A549 (cell line): ENCODE measurements around the gene CENPF. TPM values are rescaled to one million over a fixed set of nuclear protein-coding genes. Genes with fewer than 3 reads are reported as not detected.

Source experiments
- ATAC-seq, 2 experiments: fragments of 200-7000 bp in 1 of 2; fragments of >200 bp in 1 of 2; cut with Nextera tagmentation in 1 of 2; cut with Tn5 transposase in 1 of 2; 3 replicates each; pipeline versions ENCODE4 v1.8.0 to v1.9.1; 2018 to 2020; ENCODE audit warnings: mild to moderate bottlenecking in 1 of 2, moderate library complexity in 1 of 2
- CTCF ChIA-PET: fragments of 300-600 bp; sonication (Branson Sonifier 250); formaldehyde crosslinking; extraction: SDS; loops from one replicate; lab custom pipeline; 2021; ENCODE audit warnings: antibody characterized with exemption, inconsistent platforms; lab: Yijun Ruan, JAX
- POLR2A ChIA-PET: fragments of 350-600 bp; formaldehyde crosslinking; extraction: SDS; loops from one replicate; lab custom pipeline; 2021; ENCODE audit warnings: antibody characterized with exemption, inconsistent platforms; lab: Yijun Ruan, JAX
- DNase-seq, 2 experiments: peaks; one replicate each; pipeline versions ENCODE4 v3.0.0 to v3.0.0-alpha.2; 2011 to 2016; ENCODE audit warnings: low read depth in 1 of 2, low spot score in 1 of 2
- FAIRE-seq: peaks from 2 replicates; lab custom pipeline; 2011; peaks lifted over from hg19 to GRCh38; lab: Jason Lieb, UNC
- H3K27ac ChIP-seq, 2 experiments: fragments of >200 bp; sonication (Bioruptor Twin); formaldehyde crosslinking; 3 replicates each; pipeline ENCODE4 v1.5.1; 2016 to 2017
- H3K4me1 ChIP-seq: fragments of >200 bp; sonication (Bioruptor Twin); formaldehyde crosslinking; 3 replicates; pipeline ENCODE4 v1.6.1; 2016
- H3K4me2 ChIP-seq: fragments of >200 bp; sonication (Bioruptor Twin); formaldehyde crosslinking; 3 replicates; pipeline ENCODE4 v1.6.1; 2016
- H3K4me3 ChIP-seq: fragments of >200 bp; sonication (Bioruptor Twin); formaldehyde crosslinking; 3 replicates; pipeline ENCODE4 v1.5.1; 2016
- H3K9me3 ChIP-seq: fragments of >200 bp; sonication (Bioruptor Twin); formaldehyde crosslinking; 3 replicates; pipeline ENCODE4 v1.6.1; 2016
- BHLHE40 ChIP-seq: IDR thresholded peaks from 2 replicates; pipeline ENCODE4 v1.6.1; 2012; ENCODE audit warnings: low read depth, low read length, inconsistent platforms
- CBX8 ChIP-seq: fragments of 200-600 bp; sonication (generic); IDR thresholded peaks from 2 replicates; pipeline ENCODE4 v1.6.1; 2016
- CHD2 ChIP-seq: fragments of 150-350 bp; IDR thresholded peaks from 2 replicates; pipeline ENCODE4 v1.6.1; 2014; ENCODE audit warnings: low read length; ENCODE audit not compliant: partially characterized antibody
- EHMT2 ChIP-seq: fragments of 200-600 bp; sonication (generic); IDR thresholded peaks from 2 replicates; pipeline ENCODE4 v1.6.1; 2016; ENCODE audit warnings: antibody characterized with exemption, low read depth, mild to moderate bottlenecking, moderate library complexity
- EP300 ChIP-seq, 2 experiments: fragments of >200 bp; sonication (Bioruptor Twin); formaldehyde crosslinking; IDR thresholded peaks; 2 replicates in 1 of 2; 3 replicates in 1 of 2; pipeline ENCODE4 v1.6.1; 2016 to 2017
- ESRRA ChIP-seq: fragments of 150-350 bp; IDR thresholded peaks from 2 replicates; pipeline ENCODE4 v1.6.1; 2014; ENCODE audit warnings: mild to moderate bottlenecking, low read length, borderline replicate concordance
- FOSB ChIP-seq: fragments of 250-450 bp; sonication (Bioruptor Pico); IDR thresholded peaks from 2 replicates; pipeline ENCODE4 v1.5.0; 2020; ENCODE audit warnings: mild to moderate bottlenecking, moderate library complexity
- FOSL2 ChIP-seq, 2 experiments: fragments of 450-650 bp in 1 of 2; fragments of >200 bp in 1 of 2; sonication (Bioruptor Twin) in 1 of 2; formaldehyde crosslinking; IDR thresholded peaks; 2 replicates each; pipeline versions ENCODE4 v1.5.0 to v1.6.1; 2016 to 2020; ENCODE audit warnings: mild to moderate bottlenecking in 1 of 2, moderate library complexity in 1 of 2
- GATA3 ChIP-seq: IDR thresholded peaks from 2 replicates; pipeline ENCODE4 v1.6.1; 2012; ENCODE audit warnings: borderline replicate concordance
- HDAC2 ChIP-seq: fragments of 200-600 bp; sonication (generic); IDR thresholded peaks from 2 replicates; pipeline ENCODE4 v1.6.1; 2016
- HEYL ChIP-seq: fragments of 250-450 bp; sonication (Bioruptor Pico); IDR thresholded peaks from 2 replicates; pipeline ENCODE4 v1.8.0; 2021; ENCODE audit warnings: mild to moderate bottlenecking, moderate library complexity
- HOXB13 ChIP-seq: fragments of 250-450 bp; sonication (Bioruptor Pico); IDR thresholded peaks from 2 replicates; pipeline ENCODE4 v1.5.0; 2020; ENCODE audit warnings: low read depth, mild to moderate bottlenecking, moderate library complexity
- JUN ChIP-seq, 2 experiments: fragments of >200 bp; sonication (Bioruptor Twin); formaldehyde crosslinking; IDR thresholded peaks; 2 replicates in 1 of 2; 3 replicates in 1 of 2; pipeline ENCODE4 v1.6.1; 2016 to 2017
- KDM1A ChIP-seq: fragments of 200-600 bp; sonication (generic); IDR thresholded peaks from 2 replicates; pipeline ENCODE4 v1.6.1; 2016; ENCODE audit warnings: low read depth, mild to moderate bottlenecking
- MAFK ChIP-seq: fragments of 450-650 bp; IDR thresholded peaks from 2 replicates; pipeline ENCODE4 v1.6.1; 2014; ENCODE audit not compliant: partially characterized antibody
- MAZ ChIP-seq: fragments of 150-350 bp; IDR thresholded peaks from 2 replicates; pipeline ENCODE4 v1.6.1; 2014; ENCODE audit warnings: antibody characterized with exemption, low read depth, low read length, borderline replicate concordance
- MYC ChIP-seq: IDR thresholded peaks from 2 replicates; pipeline ENCODE4 v1.6.1; 2012; ENCODE audit warnings: mild to moderate bottlenecking, inconsistent platforms, low read length, improper control_type of control experiment, borderline replicate concordance
- POLR2A ChIP-seq: IDR thresholded peaks from 2 replicates; pipeline ENCODE4 v1.6.1; 2012; ENCODE audit warnings: mild to moderate bottlenecking, low read length
- POLR2AphosphoS2 ChIP-seq: conservative IDR thresholded peaks from 2 replicates; pipeline ENCODE4 v1.6.1; 2012; ENCODE audit warnings: low read length, improper control_type of control experiment, inconsistent platforms
- RAD21 ChIP-seq, 2 experiments: fragments of >200 bp in 1 of 2; sonication (Bioruptor Twin) in 1 of 2; formaldehyde crosslinking in 1 of 2; IDR thresholded peaks in 1 of 2; conservative IDR thresholded peaks in 1 of 2; 2 replicates in 1 of 2; 3 replicates in 1 of 2; pipeline ENCODE4 v1.6.1; 2012 to 2018; ENCODE audit warnings: inconsistent platforms in 1 of 2
- RCOR1 ChIP-seq: fragments of 150-350 bp; IDR thresholded peaks from 2 replicates; pipeline ENCODE4 v1.6.1; 2014; ENCODE audit warnings: antibody characterized with exemption, low read length, low read depth
- RFX5 ChIP-seq: fragments of 450-650 bp; IDR thresholded peaks from 2 replicates; pipeline ENCODE4 v1.7.1; 2014; ENCODE audit warnings: antibody characterized with exemption, mild to moderate bottlenecking, moderate library complexity
- TP53 ChIP-seq: fragments of 250-450 bp; sonication (Bioruptor Pico); IDR thresholded peaks from 2 replicates; pipeline ENCODE4 v1.5.0; 2021; ENCODE audit warnings: mild to moderate bottlenecking, moderate library complexity
- ZFP36 ChIP-seq: fragments of 450-650 bp; IDR thresholded peaks from 2 replicates; pipeline ENCODE4 v1.6.1; 2014; ENCODE audit warnings: borderline replicate concordance; ENCODE audit not compliant: partially characterized antibody
- ZSCAN20 ChIP-seq: fragments of 250-450 bp; sonication (Bioruptor Pico); IDR thresholded peaks from 2 replicates; pipeline ENCODE4 v1.8.0; 2022; ENCODE audit warnings: mild to moderate bottlenecking, moderate library complexity
- WGBS: methylation state at CpG from one replicate; pipeline ENCODE4 v1.1.6; 2017; ENCODE audit errors: missing lambda C conversion rate; 5-methylcytosine and 5-hydroxymethylcytosine counted together
- polyA plus RNA-seq, 4 experiments: library from polyadenylated mRNA; depleted of rRNA in 3 of 4; stranded (reverse); fragments of >200 nt; fragmentation: RNase III in 1 of 4; extraction: RNeasy Plus Mini Kit Qiagen cat#74134 plus additional on column Dnase treatment in 1 of 4; gene quantifications; 2 replicates in 3 of 4; 3 replicates in 1 of 4; pipeline ENCODE4 v1.2.3, GENCODE V29; 2011 to 2017
- TF ChIP-seq, protein P1 (sequence below): fragments of 200-600 bp; sonication (generic); IDR thresholded peaks from 2 replicates; pipeline ENCODE4 v1.6.1; 2016; ENCODE audit warnings: antibody characterized with exemption, mild to moderate bottlenecking, moderate library complexity
- TF ChIP-seq, protein P2 (sequence below): fragments of 450-650 bp; IDR thresholded peaks from 2 replicates; pipeline ENCODE4 v1.6.1; 2014; ENCODE audit warnings: antibody characterized with exemption
- TF ChIP-seq, protein P3 (sequence below): IDR thresholded peaks from 2 replicates; pipeline ENCODE4 v1.6.1; 2012
- TF ChIP-seq, protein P4 (sequence below): fragments of 250-450 bp; sonication (Bioruptor Pico); IDR thresholded peaks from 2 replicates; pipeline ENCODE4 v1.5.0; 2021; ENCODE audit warnings: mild to moderate bottlenecking, moderate library complexity, borderline replicate concordance

CENPF gene
- polyA plus RNA-seq, 2 of the 4 experiments (the other 2 are of a cell fraction) = 53.0 to 70.6 TPM

DNA sequence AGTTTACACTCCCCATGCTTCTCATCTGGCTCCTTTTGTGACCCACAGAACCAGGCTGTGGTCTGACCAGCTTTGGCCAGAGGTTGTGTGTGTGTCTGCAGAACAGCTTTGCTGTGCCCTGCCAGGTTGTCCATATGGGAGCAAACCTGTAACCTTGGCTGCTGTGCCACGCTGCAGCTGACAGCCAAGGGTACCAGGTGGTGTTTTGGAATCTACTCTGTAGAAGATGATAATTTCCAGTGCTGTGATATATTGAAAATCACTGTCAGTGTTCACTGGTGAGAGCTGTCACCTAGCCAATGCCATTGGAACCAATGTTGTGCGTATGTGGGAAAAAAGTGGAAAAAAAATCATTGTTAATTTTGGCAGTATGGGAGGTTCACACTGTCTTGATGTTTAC lies 18.2 kb downstream of the CENPF start:
- POLR2A ChIA-PET = no interaction called here
- WGBS = 98% methylated on average over 2 of the region's 2 CpGs
- CTCF ChIA-PET = interaction anchor here (1.0 to 2.6 kb wide), 7 partner anchors 8 to 360 kb away, joined by 3 to 14 read pairs (median 5); no protein-coding TSS in a partner anchor
- H3K4me1 ChIP-seq = peaks cover 7% of the 10 kb centered on the region; the same call in 1 of the 3 replicates
- H3K9me3 ChIP-seq = no peaks in the 10 kb centered on the region
- no peak for DNase-seq
- TF ChIP-seq ESRRA (no peak), HDAC2 (no peak), RCOR1 (no peak), GATA3 (no peak), FOSB (CRISPR knock-in tag) (no peak), BHLHE40 (no peak), RFX5 (no peak), POLR2A (no peak), HOXB13 (CRISPR knock-in tag) (no peak), RAD21 (conservative IDR thresholded peaks at IDR 0.05 in 1 of 2, IDR thresholded peaks at IDR 0.05 in 1 of 2) (no peak), ZFP36 (no peak), POLR2AphosphoS2 (no peak), EP300 (IDR thresholded peaks at IDR 0.05) (no peak), ZSCAN20 (CRISPR knock-in tag) (no peak), TP53 (CRISPR knock-in tag) (no peak), HEYL (CRISPR knock-in tag) (no peak), MAFK (no peak)
- TF ChIP-seq, protein P1, sequence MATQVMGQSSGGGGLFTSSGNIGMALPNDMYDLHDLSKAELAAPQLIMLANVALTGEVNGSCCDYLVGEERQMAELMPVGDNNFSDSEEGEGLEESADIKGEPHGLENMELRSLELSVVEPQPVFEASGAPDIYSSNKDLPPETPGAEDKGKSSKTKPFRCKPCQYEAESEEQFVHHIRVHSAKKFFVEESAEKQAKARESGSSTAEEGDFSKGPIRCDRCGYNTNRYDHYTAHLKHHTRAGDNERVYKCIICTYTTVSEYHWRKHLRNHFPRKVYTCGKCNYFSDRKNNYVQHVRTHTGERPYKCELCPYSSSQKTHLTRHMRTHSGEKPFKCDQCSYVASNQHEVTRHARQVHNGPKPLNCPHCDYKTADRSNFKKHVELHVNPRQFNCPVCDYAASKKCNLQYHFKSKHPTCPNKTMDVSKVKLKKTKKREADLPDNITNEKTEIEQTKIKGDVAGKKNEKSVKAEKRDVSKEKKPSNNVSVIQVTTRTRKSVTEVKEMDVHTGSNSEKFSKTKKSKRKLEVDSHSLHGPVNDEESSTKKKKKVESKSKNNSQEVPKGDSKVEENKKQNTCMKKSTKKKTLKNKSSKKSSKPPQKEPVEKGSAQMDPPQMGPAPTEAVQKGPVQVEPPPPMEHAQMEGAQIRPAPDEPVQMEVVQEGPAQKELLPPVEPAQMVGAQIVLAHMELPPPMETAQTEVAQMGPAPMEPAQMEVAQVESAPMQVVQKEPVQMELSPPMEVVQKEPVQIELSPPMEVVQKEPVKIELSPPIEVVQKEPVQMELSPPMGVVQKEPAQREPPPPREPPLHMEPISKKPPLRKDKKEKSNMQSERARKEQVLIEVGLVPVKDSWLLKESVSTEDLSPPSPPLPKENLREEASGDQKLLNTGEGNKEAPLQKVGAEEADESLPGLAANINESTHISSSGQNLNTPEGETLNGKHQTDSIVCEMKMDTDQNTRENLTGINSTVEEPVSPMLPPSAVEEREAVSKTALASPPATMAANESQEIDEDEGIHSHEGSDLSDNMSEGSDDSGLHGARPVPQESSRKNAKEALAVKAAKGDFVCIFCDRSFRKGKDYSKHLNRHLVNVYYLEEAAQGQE = no peak
- TF ChIP-seq, protein P2, sequence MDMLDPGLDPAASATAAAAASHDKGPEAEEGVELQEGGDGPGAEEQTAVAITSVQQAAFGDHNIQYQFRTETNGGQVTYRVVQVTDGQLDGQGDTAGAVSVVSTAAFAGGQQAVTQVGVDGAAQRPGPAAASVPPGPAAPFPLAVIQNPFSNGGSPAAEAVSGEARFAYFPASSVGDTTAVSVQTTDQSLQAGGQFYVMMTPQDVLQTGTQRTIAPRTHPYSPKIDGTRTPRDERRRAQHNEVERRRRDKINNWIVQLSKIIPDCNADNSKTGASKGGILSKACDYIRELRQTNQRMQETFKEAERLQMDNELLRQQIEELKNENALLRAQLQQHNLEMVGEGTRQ = no peak
- TF ChIP-seq, protein P3, sequence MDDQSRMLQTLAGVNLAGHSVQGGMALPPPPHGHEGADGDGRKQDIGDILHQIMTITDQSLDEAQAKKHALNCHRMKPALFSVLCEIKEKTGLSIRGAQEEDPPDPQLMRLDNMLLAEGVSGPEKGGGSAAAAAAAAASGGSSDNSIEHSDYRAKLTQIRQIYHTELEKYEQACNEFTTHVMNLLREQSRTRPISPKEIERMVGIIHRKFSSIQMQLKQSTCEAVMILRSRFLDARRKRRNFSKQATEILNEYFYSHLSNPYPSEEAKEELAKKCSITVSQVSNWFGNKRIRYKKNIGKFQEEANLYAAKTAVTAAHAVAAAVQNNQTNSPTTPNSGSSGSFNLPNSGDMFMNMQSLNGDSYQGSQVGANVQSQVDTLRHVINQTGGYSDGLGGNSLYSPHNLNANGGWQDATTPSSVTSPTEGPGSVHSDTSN = no peak
- H3K4me2 ChIP-seq = no peak overlapping the region
- H3K4me3 ChIP-seq = no peak overlapping the region
- no peak for FAIRE-seq
- no peak overlapping the region for H3K27ac ChIP-seq
- no peak for ATAC-seq

DNA sequence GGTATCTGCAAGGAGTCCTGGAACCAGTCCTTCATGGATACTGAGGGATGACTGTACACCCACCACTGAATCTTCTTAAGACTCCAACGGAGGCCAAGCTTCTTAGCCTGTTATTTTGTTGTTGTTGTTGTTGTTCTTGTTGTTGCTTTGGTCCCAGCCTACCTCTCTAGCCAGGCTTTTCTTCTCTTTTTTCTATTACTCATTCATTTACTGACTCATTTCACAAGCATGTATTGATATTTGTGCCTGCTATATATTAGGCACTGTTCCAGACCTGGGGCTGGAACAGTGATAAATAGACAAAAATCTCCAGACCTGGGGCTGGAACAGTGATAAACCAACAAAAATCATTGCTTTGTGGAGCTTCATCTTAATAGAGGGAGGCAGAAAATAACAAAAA lies 20.4 kb downstream of the CENPF start:
- 35% methylated on average over 1 of the region's 1 CpG for WGBS
- H3K4me2 ChIP-seq = no peak overlapping the region
- ChIA-PET POLR2A (no interaction called here), CTCF (interaction anchor here (1.0 kb wide), 1 partner anchor 15 kb away, joined by 3 read pairs; no protein-coding TSS in a partner anchor)
- H3K27ac ChIP-seq = no peak overlapping the region
- H3K4me3 ChIP-seq = no peak overlapping the region
- H3K9me3 ChIP-seq = no peaks in the 10 kb centered on the region
- H3K4me1 ChIP-seq = peaks cover 7% of the 10 kb centered on the region; the same call in 1 of the 3 replicates
- ATAC-seq (no peak; a peak in 1 of 6 replicates), DNase-seq (no peak), FAIRE-seq (no peak)
- TF ChIP-seq JUN (IDR thresholded peaks at IDR 0.05) (no peak), FOSB (CRISPR knock-in tag) (no peak), CBX8 (no peak), POLR2AphosphoS2 (no peak), MAZ (no peak), MYC (no peak), RAD21 (conservative IDR thresholded peaks at IDR 0.05 in 1 of 2, IDR thresholded peaks at IDR 0.05 in 1 of 2) (no peak), ESRRA (no peak), CHD2 (no peak), KDM1A (no peak), FOSL2 (IDR thresholded peaks at IDR 0.05) (no peak), FOSL2 (CRISPR knock-in tag; IDR thresholded peaks at IDR 0.05) (no peak), EHMT2 (no peak)
- TF ChIP-seq, protein P4, sequence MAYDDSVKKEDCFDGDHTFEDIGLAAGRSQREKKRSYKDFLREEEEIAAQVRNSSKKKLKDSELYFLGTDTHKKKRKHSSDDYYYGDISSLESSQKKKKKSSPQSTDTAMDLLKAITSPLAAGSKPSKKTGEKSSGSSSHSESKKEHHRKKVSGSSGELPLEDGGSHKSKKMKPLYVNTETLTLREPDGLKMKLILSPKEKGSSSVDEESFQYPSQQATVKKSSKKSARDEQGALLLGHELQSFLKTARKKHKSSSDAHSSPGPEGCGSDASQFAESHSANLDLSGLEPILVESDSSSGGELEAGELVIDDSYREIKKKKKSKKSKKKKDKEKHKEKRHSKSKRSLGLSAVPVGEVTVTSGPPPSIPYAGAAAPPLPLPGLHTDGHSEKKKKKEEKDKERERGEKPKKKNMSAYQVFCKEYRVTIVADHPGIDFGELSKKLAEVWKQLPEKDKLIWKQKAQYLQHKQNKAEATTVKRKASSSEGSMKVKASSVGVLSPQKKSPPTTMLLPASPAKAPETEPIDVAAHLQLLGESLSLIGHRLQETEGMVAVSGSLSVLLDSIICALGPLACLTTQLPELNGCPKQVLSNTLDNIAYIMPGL = no peak
- TF ChIP-seq, all 56 proteins: peak for 0
